ENCODE results near the gene MYLK.
"Not testable (repeated sequence)": the region's sequence is repeated elsewhere in the genome, so short reads cannot be mapped to it uniquely, and the experiment has no call there.

Gene MYLK

DNA sequence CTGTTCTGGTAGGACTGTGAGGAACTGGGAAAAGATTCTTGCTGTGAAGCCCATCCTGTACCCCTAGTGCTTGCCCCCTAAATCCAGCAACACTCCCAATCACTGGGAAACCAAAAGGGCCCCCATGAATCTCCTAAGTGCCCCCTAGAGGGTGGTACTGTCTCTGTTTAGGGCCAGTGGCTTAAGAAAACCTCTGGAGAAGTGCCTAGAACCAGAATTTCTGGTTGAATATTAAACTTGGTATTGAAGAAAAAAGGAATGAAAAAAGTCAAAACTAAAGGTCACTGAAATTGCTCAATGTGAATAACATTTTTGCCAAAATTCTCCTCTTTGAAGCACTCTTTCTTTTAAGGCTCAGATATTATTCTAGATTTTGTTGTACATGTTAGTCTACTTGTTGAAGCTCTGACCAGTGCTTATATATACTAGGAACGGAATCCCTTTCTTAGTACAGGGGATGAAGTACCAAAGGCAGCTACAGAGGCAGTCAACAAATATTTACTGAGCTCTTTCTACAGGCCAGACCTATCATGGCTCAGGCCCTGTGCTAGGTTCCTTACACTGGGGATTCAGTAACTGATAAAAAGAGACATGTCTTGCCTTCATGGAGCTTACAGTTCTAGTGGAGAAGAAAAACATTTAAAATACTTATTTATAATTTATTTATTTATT lies 138.8 kb downstream of the MYLK start:
- no peak for DNase-seq (ENCODE audit: low read depth)

GRCh38 chr3:123744064-123744463 lies 140.1 kb downstream of the MYLK start:
- DNase-seq (ENCODE audit: low read depth): no peak

- peak; percentile 88 for DNase-seq (ENCODE audit: low read depth)
These were observed 141.0 kb downstream of the MYLK start for GRCh38 chr3:123743121-123743520.

GRCh38 chr3:123741041-123741511 lies 143.1 kb downstream of the MYLK start:
- peak; percentile 76 for DNase-seq (ENCODE audit: low read depth)

DNA sequence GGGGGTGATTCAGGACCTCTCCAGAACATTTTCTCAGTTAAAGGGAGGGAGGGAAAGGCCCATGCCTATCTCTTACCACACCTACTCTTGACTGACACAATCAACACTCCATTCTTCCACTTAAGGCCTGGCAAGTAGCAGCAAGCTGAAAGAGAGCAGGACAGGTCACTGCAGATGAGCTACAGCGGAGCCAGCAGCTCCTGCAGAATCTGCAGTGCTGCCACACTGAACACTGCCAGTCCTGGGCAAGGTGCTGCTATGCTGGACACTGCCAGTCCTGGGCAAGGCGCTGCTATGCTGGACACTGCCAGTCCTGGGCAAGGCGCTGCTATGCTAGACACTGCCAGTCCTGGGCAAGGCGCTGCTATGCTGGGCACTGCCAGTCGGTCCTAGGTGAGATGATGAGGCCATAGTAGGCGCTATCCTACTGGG lies 143.7 kb downstream of the MYLK start:
- no peak for DNase-seq (ENCODE audit: low read depth)

- DNase-seq (ENCODE audit: low read depth): peak; percentile 81
These were observed 144.4 kb downstream of the MYLK start for GRCh38 chr3:123739754-123740153.

DNA sequence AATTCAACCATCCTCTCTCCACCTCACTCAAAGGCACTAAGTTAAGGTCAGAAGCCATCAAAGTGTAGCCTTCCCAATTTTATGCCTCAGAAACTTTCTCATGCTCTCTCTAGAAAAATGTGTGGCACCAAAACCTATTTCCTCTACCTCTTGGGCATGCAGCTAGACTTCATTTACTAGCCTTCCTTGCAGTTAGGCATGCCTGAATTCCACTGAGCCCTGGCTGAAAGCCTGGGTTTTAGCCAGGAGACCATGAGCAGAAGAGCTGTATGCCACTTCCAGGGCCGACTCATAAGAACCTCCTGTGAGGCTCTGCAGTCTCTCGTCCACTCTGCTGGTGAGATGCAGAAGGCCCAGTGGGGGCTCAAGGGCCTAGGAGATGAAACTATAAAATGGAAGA lies 145.0 kb downstream of the MYLK start:
- DNase-seq (ENCODE audit: low read depth): peak; percentile 58

- not testable (repeated sequence) for DNase-seq (ENCODE audit: low read depth)
These were observed 145.6 kb downstream of the MYLK start for GRCh38 chr3:123738522-123738921.

GRCh38 chr3:123737168-123737567 lies 147.0 kb downstream of the MYLK start:
- no peak for DNase-seq (ENCODE audit: low read depth)

DNA sequence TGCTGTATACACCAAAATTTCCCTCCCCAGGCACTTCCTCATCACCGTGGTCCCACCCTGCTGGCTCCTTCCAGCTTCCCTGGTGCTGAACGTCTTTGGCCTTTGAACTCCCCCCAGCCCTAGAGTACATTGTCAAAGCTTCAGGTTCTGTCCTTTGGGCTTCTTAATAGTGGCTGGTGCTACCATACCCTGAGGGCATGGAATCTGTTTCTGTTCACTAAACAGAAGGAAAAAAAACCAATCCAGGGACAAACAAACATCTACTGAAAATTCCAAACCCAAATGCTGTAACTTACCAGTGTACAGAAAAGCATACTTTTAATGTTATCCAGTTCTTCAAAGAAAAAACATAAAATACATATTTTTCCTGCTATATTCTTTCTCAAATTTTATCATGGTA lies 148.7 kb downstream of the MYLK start:
- DNase-seq (ENCODE audit: low read depth): no peak

DNA sequence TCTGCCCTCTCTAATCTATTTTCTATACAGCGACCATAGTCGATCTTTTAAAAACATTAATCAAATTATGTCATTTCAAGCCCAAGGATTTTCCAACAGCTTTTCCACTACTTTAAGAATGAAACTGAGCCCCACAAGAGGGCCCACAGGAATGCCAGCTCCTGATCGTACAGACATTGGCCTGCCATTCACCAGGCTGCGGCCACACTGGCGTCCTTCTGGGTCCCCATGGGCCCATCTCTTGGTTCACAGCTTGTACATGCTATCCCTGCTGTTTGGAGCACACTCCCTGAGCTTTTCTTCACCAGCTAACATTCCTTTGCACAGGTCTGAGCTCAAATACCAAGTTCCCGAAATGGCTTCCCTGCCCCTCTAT lies 149.6 kb downstream of the MYLK start:
- DNase-seq (ENCODE audit: low read depth): no peak

DNA sequence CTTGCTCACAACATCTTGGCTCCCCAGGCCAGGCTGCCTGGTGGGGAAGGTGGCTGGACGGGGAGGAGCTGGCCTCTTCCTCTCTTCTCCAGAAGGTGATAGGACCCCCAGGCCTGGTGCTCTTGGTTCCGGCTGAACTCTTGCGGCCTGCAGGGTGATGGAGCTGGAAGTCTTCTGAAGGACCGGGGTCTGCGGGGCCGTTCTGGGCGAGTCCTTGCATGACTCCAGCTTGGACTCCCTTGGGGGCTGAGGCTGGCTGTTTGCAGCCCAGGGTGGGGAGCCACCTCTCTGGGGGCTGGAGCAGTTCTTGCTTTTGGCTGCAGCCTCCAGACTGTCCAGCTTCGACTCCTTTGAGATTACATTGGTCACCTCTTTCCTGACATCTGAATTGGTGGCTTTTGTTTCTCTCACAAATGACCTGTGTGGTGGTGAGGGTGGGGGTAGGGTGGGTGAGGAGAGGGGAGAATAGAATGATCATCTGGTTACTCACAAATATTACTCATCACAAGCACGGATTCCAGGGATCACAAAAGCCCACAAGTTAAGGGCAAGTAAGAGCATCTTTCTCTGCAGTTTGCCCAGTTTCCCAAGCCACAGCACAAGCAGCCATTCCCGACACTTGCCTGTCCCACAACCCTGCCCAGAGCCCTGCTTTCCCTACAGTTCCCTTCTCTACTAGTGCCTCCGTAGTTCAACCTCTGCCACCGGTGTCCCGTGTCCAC lies 150.2 kb downstream of the MYLK start:
- DNase-seq (ENCODE audit: low read depth): peak; percentile 97

DNA sequence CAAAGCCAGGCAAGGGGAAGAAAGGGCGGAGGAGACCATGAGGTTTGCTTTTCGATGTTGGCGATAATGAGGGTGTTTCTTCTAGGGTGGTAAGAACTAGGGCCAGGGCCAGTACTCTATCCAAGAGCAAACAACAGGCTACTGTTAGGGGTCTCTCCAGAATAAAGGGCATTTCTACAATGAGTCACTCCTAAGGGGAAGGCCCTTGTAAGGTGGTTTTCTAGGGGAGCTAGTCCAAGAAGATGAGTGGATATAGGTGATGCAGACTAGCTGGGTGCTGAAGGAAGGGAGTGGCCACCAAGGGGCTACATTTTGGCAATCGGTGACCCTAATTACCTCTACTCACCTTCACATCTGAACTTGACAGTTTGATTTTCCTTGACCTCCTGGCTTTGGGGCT lies 150.8 kb downstream of the MYLK start:
- no peak for DNase-seq (ENCODE audit: low read depth)

- DNase-seq (ENCODE audit: low read depth): peak; percentile 83
These were observed 151.7 kb downstream of the MYLK start for GRCh38 chr3:123732447-123732846.

DNA sequence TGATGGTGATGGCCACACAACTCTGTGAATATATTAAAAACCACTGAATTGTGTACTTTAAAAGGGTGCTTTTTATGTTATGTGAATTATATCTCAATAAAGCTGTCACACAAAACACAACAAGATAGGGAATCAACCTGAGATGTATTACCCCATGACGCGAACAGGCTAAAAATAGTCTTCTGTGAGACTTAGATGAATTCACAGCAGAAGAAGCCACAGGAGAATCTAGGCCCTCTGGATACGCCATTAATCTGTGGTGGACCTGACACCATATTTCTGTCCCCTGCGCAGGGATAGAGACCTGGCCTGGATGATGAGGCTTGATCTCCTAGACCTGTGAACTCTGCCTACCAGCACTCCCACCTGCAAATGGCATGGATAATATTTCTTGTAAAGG lies 153.3 kb downstream of the MYLK start:
- no peak for DNase-seq (ENCODE audit: low read depth)

- DNase-seq (ENCODE audit: low read depth): no peak
These were observed 155.1 kb downstream of the MYLK start for GRCh38 chr3:123728991-123729390.

DNA sequence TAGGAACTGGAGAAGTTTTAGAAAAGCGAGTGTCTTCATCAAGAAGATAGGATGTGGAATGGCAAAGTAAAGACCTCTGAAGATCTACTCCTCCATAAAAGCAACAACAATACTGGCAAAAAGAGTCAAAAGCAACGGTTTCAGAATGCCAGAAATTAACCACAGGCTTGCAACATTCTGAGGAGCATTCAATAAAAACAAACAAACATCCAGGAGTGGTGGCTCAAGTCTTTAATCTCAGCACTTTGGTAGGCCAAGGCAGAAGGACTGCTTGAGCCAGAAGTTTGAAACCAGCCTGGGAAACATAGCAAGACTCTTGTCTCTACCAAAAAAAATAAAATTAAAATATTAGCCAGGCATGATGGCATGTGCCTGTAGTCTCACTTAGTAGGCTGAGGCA lies 156.1 kb downstream of the MYLK start:
- peak; percentile 77 for DNase-seq (ENCODE audit: low read depth)

DNA sequence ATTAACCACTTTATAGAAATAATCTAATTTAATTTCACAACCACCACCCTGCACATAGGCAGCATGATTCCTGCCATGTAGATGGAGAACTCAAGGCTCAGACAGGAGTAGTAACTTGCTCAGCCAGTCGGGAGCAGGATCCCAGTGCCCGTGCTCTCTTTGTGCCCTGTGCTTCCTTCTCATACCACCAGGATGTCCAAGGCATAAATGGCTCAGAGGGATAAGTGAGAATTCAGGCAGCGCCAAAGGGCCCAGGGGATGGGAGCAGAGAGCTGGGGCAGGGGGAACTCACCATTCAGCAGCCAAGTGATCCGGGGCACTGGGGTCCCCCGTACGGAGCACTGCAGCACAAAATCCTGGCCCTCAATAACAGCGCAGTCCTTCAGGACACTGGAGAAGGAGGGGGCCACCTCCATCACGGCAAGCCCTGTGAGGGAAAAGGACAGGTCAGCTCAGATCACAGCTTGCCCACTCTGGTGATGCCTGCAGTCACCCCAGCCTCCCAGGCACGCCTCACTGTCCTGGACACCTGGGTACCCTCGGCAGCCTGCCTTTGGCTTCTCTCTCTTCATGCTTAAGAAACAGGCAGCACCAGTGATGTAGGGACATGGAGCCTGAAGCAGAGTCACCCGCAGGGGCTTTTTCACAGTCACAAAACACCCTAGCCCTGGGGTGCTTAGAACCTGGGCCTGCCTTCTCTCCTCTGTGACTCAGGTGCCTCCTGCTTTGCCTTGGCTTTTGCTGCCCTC lies 158.3 kb downstream of the MYLK start:
- DNase-seq (ENCODE audit: low read depth): no peak

GRCh38 chr3:123724306-123724705 lies 159.8 kb downstream of the MYLK start:
- peak; percentile 66 for DNase-seq (ENCODE audit: low read depth)

GRCh38 chr3:123723522-123724168 lies 160.5 kb downstream of the MYLK start:
- peak; percentile 84 for DNase-seq (ENCODE audit: low read depth)

- DNase-seq (ENCODE audit: low read depth): no peak
These were observed 161.1 kb downstream of the MYLK start for GRCh38 chr3:123723070-123723469.

GRCh38 chr3:123722456-123722855 lies 161.7 kb downstream of the MYLK start:
- no peak for DNase-seq (ENCODE audit: low read depth)

All from EH (cell line).